Measurements from ENCODE around the gene DEPP1. TPM values are rescaled to one million over a fixed set of nuclear protein-coding genes. Genes with fewer than 3 reads are reported as not detected.

DEPP1 gene
- total RNA-seq, 2 donors from 2014 or later = 226 to 230 TPM

DNA sequence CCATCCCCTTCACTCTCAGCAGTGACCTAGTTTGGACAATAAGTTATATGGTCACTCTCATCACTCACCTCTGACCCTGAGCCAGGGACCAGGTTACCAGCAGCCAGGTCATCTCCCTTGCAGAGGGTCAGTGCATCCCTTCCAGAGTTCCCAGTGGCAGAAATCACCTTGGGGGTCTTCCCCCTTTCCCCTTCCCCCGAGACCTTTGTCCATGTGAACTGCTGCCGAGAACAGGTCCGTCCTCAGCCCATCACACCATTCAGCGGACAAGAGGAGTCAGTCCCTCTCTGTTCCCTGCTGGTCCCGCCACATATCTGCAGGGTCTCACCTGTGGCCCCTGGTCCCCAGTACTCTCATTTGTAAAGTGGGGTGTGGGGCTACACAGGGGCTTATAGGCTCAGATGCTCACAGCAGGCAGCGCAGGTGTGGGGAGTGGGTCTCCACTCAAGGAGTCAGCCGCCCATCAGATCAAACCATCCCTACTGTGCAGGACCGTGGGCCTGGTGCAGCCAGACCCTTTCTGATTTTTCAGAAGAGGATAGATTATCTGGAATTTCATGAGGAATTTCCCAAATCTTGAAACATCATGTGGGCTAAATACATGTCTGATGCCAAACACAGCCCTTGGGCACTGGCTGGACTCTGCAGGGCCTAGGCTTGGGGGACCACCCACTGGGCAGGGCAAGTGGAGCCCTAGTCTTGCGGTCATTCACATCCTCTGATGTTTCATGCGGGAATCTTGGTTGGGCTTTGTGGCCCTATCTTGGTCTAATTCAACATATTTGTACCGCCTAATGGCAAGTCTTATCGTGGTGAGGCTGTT is 6.5 kb downstream of the DEPP1 start:
- ATAC-seq (no peak), DNase-seq (no peak)
- no peaks in the 10 kb centered on the region for H3K9me3 ChIP-seq
- peaks cover 0 to 4% of the 10 kb centered on the region in 2 donors for H3K36me3 ChIP-seq (replicated peaks in 1 of 2; ENCODE audit: insufficient read depth in 1 of 2, low read depth in 2 of 2)
- H3K27me3 ChIP-seq = no peaks in the 10 kb centered on the region
- peak overlapping the region in 3 of 4 donors; percentile 88 to 95 (median 94) for H3K27ac ChIP-seq
- WGBS, 2 donors = 92 to 95% methylated on average over 11 to 12 of the region's 12 CpGs
- H3K4me3 ChIP-seq = no peak overlapping the region
- intact Hi-C loops (cut with DNase I) = loop anchor here (5.0 kb wide), 1 partner anchor 40 kb away; no protein-coding TSS in a partner anchor
- TF ChIP-seq POLR2A (IDR thresholded peaks at IDR 0.05) = peak in 2 of 3 donors; percentile 6 to 20
- TF ChIP-seq, protein P1, sequence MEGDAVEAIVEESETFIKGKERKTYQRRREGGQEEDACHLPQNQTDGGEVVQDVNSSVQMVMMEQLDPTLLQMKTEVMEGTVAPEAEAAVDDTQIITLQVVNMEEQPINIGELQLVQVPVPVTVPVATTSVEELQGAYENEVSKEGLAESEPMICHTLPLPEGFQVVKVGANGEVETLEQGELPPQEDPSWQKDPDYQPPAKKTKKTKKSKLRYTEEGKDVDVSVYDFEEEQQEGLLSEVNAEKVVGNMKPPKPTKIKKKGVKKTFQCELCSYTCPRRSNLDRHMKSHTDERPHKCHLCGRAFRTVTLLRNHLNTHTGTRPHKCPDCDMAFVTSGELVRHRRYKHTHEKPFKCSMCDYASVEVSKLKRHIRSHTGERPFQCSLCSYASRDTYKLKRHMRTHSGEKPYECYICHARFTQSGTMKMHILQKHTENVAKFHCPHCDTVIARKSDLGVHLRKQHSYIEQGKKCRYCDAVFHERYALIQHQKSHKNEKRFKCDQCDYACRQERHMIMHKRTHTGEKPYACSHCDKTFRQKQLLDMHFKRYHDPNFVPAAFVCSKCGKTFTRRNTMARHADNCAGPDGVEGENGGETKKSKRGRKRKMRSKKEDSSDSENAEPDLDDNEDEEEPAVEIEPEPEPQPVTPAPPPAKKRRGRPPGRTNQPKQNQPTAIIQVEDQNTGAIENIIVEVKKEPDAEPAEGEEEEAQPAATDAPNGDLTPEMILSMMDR (IDR thresholded peaks at IDR 0.05) = no peak
- H3K4me1 ChIP-seq = peaks cover 74% of the 10 kb centered on the region

DNA sequence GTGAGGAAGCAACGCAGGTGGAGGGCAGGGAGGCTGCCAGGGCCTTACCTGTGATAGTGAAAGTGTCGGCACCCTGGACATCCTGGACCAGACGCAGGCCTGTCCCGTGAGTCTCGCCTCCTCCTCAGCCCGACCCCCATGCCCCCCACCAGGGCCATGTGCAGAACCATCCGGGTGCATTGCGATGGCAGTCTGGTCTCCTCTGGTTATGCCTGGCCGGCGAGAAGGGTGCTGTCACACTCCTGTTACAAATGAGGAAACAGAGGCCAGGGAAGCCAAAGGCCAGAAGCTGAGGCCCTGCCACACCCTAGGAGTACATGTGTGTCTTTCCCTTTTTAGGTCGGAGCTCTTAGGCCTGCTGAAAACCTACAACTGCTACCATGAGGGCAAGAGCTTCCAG is 7.2 kb downstream of the DEPP1 start:
- Histone ChIP-seq H3K4me1 (peaks cover 71% of the 10 kb centered on the region), H3K9me3 (no peaks in the 10 kb centered on the region), H3K27ac (no peak overlapping the region), H3K4me3 (no peak overlapping the region), H3K36me3 (replicated peaks in 1 of 2; ENCODE audit: insufficient read depth in 1 of 2, low read depth in 2 of 2) (peaks cover 0 to 4% of the 10 kb centered on the region in 2 donors), H3K27me3 (no peaks in the 10 kb centered on the region)
- 93 to 98% methylated on average over 8 to 11 of the region's 11 CpGs for WGBS, 2 donors
- intact Hi-C loops (cut with DNase I) = loop anchor here (5.0 kb wide), 1 partner anchor 39 kb away; no protein-coding TSS in a partner anchor
- TF ChIP-seq, protein P1 (IDR thresholded peaks at IDR 0.05) = no peak
- no peak for TF ChIP-seq POLR2A (IDR thresholded peaks at IDR 0.05)
- DNase-seq (no peak), ATAC-seq (no peak)

DNA sequence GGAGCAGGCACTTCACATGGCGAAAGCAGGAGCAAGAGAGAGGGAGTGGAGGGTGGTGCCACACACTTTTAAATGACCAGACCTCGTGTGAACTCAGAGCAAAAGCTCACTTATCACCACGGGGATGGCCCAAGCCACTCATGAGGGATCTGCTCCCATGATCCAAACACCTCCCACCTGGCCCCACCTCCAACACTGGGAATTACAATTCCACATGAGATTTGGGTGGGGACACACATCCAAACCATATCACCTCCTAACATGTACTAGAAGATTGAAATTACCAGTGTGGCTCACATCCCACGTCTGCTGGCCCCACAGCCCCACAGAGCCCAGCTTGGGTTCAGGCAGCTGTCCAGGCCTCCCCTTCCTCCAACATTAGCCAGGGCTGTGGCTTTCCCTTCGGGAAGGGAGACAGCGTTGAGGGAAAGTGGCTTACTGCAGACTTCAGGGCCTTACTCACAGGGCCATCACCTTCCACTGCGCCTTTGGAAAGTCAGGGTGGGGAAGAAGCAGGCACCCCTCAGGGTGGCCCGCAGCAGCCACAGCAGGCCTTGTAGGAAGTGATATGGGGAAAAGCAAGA is 7.7 kb downstream of the DEPP1 start:
- 90 to 91% methylated on average over 8 of the region's 8 CpGs for WGBS, 2 donors
- no peak for TF ChIP-seq POLR2A (IDR thresholded peaks at IDR 0.05)
- TF ChIP-seq, protein P1 (IDR thresholded peaks at IDR 0.05) = no peak
- no peak for ATAC-seq
- Histone ChIP-seq H3K27me3 (no peaks in the 10 kb centered on the region), H3K36me3 (replicated peaks in 1 of 2; ENCODE audit: insufficient read depth in 1 of 2, low read depth in 2 of 2) (peaks cover 0 to 4% of the 10 kb centered on the region in 2 donors), H3K4me3 (no peak overlapping the region), H3K4me1 (peaks cover 71% of the 10 kb centered on the region), H3K27ac (no peak overlapping the region), H3K9me3 (no peaks in the 10 kb centered on the region)
- intact Hi-C loops (cut with DNase I) = loop anchor here (5.0 kb wide), 1 partner anchor 39 kb away; no protein-coding TSS in a partner anchor
- no peak for DNase-seq

DNA sequence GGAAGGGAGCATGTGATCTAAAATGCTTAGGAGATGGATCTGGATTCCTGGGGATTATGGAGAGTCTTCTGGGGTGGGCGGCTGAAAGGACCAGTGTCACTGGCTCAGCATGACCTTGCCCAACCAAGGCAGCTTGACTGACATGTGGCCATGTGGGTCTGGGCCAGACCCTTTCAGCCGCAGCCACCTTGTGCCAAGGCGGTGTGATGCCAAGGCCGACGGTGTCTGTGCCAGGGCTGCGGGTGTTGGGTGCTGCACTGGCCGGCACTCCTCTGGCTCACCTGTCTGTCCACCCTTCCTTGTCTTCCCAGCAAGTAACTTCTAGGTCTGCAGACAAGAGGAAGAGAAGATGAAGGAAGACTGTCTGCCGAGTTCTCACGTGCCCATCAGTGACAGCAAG is 8.8 kb downstream of the DEPP1 start:
- TF ChIP-seq, protein P1 (IDR thresholded peaks at IDR 0.05) = peak in 1 of 7 experiments; percentile 3
- no peak for TF ChIP-seq POLR2A (IDR thresholded peaks at IDR 0.05)
- 33 to 46% methylated on average over 7 to 9 of the region's 9 CpGs for WGBS, 2 donors
- peaks cover 0 to 4% of the 10 kb centered on the region in 2 donors for H3K36me3 ChIP-seq (replicated peaks in 1 of 2; ENCODE audit: insufficient read depth in 1 of 2, low read depth in 2 of 2)
- H3K4me1 ChIP-seq = peaks cover 74% of the 10 kb centered on the region
- H3K27me3 ChIP-seq = no peaks in the 10 kb centered on the region
- peak; percentile 16 for ATAC-seq
- no peak overlapping the region for H3K27ac ChIP-seq
- intact Hi-C loops (cut with DNase I) = loop anchor here (5.0 kb wide), 1 partner anchor 38 kb away; no protein-coding TSS in a partner anchor
- peak; percentile 65 to 82 (median 72) for DNase-seq
- no peak overlapping the region for H3K4me3 ChIP-seq
- H3K9me3 ChIP-seq = no peaks in the 10 kb centered on the region
